Prostate gland (tissue), 2 donors: ENCODE data around the gene SCN5A.

Source experiments
- CTCF ChIP-seq, 4 experiments: fragments of 200-600 bp in 2 of 4; fragments of 450-650 bp in 2 of 4; sonication (generic) in 2 of 4; IDR thresholded peaks; 1 replicate in 3 of 4; 2 replicates in 1 of 4; pipeline ENCODE4 v1.5.1; 2016 to 2019; ENCODE audit warnings: antibody characterized with exemption in 4 of 4, mild to moderate bottlenecking in 2 of 4, moderate library complexity in 2 of 4
- POLR2A ChIP-seq: fragments of 450-650 bp; IDR thresholded peaks from one replicate; pipeline ENCODE4 v1.6.1; 2016; ENCODE audit warnings: antibody characterized with exemption, mild to moderate bottlenecking

- no peak for TF ChIP-seq CTCF (IDR thresholded peaks at IDR 0.05)
- no peak for TF ChIP-seq POLR2A
Measured at GRCh38 chr3:38588995-38589937, 60.2 kb downstream of the SCN5A start.
